SU-DHL-6 (cell line): Measurements from ENCODE around the gene MIXL1.

Source experiments
- H2AFZ ChIP-seq: fragments of 200-600 bp; sonication (generic); 2 replicates; pipeline ENCODE4 v1.6.1; 2014; ENCODE audit warnings: low read depth, mild to moderate bottlenecking, moderate library complexity, mixed read lengths, antibody characterized with exemption, low read length; ENCODE audit not compliant: severe bottlenecking
- H3F3A ChIP-seq: fragments of 200-600 bp; shearing (Covaris generic); 2 replicates; pipeline ENCODE4 v1.6.0; 2016; ENCODE audit warnings: antibody characterized with exemption, mild to moderate bottlenecking; ENCODE audit not compliant: insufficient read depth
- H3K27ac ChIP-seq: fragments of 200-600 bp; sonication (generic); 2 replicates; pipeline ENCODE4 v1.5.1; 2016; ENCODE audit warnings: low read depth, mild to moderate bottlenecking, low read length, moderate library complexity, mixed read lengths
- H3K27me3 ChIP-seq: fragments of 200-600 bp; sonication (generic), shearing (Covaris generic); 2 replicates; pipeline ENCODE4 v1.6.0; 2014; ENCODE audit warnings: mild to moderate bottlenecking, low read length
- H3K36me3 ChIP-seq: fragments of 200-600 bp; sonication (generic); 2 replicates; pipeline ENCODE4 v1.6.1; 2014; ENCODE audit warnings: mild to moderate bottlenecking, low read length, mixed read lengths
- H3K4me2 ChIP-seq: fragments of 300-600, 200-600 bp; shearing (Covaris generic), sonication (generic); 2 replicates; pipeline ENCODE4 v1.6.0; 2014; ENCODE audit warnings: low read length, low read depth, mild to moderate bottlenecking; ENCODE audit not compliant: poor library complexity, severe bottlenecking
- H3K4me3 ChIP-seq: fragments of 200-600 bp; sonication (generic); 2 replicates; pipeline ENCODE4 v1.5.1; 2014; ENCODE audit warnings: antibody characterized with exemption, low read length, mild to moderate bottlenecking, mixed read lengths; ENCODE audit not compliant: insufficient read depth, poor library complexity, severe bottlenecking
- H3K79me2 ChIP-seq: fragments of 200-600 bp; sonication (generic); 2 replicates; pipeline ENCODE4 v1.6.1; 2014; ENCODE audit warnings: mild to moderate bottlenecking, low read length, moderate library complexity; ENCODE audit not compliant: insufficient read depth
- H3K9ac ChIP-seq: fragments of 200-600 bp; sonication (generic); 2 replicates; pipeline ENCODE4 v1.7.0; 2014; ENCODE audit warnings: mild to moderate bottlenecking, low read length
- H3K9me2 ChIP-seq: fragments of 200-600 bp; sonication (generic); replicated peaks from 2 replicates; pipeline ENCODE4 v1.6.1; 2014; ENCODE audit warnings: low read length; ENCODE audit not compliant: insufficient read depth
- H3K9me3 ChIP-seq: fragments of 200-600 bp; sonication (generic); 2 replicates; pipeline ENCODE4 v1.6.1; 2014; ENCODE audit warnings: low read length, mixed read lengths; ENCODE audit not compliant: insufficient read depth
- H4K20me1 ChIP-seq: fragments of 200-600 bp; sonication (generic); 2 replicates; pipeline ENCODE4 v1.6.1; 2014; ENCODE audit warnings: low read depth, mild to moderate bottlenecking, antibody characterized with exemption, low read length, moderate library complexity, mixed read lengths
- CTCF ChIP-seq: fragments of 200-600 bp; sonication (generic); IDR thresholded peaks from one replicate; pipeline ENCODE4 v1.5.1; 2017; ENCODE audit warnings: antibody characterized with exemption, mild to moderate bottlenecking, low read length, moderate library complexity; ENCODE audit not compliant: insufficient read depth, poor library complexity, severe bottlenecking
- EZH2phosphoT487 ChIP-seq: fragments of 200-600 bp; sonication (generic), shearing (Covaris generic); conservative IDR thresholded peaks from 2 replicates; pipeline ENCODE4 v1.6.1; 2018; ENCODE audit warnings: mild to moderate bottlenecking, antibody characterized with exemption, low read length, moderate library complexity, mixed read lengths

Gene MIXL1

DNA sequence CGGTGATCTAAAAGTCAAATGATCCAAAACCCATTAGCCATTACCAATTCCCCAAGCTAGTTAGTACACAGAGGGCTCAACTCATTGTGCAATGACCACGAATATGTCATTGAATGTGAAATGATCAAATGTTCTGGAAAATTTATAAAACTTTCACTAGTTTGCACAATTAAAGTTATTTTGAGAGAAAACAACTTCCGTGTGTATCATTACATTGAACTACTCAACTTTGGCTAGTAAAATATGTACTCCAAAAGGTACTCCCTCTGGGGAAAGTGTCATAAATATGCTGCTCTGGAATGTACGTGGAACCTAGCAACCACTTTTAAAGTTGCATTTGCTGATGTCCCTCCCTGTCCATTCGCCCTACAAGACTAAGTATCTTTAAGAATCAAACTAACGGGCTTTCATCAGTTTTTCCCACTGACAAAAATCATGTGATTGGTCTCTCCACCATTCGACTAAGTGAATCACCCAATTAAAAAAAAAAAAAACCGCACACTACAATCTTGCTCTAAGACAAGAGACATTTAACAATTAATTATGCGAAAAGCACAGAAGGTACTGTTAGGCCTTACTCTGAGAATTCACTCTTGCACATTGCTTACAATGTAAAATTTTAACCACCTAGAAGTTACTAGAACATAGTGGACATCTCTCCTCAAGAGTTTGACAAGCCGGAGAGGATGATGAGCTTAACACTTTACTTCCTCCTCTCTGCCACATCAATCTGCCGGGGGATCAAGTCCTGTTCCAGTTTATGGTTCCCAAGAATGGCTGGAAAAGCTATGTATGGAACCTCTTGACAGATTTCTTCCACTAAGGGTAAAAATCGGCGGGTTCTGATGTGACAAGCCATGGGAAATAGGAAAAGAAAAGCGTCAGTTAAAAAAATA, 38.1 kb upstream of the MIXL1 start:
- H3K27ac ChIP-seq: peak overlapping the region; percentile 71; the same call in 1 of the 2 replicates
- H3K79me2 ChIP-seq: peaks cover 57% of the 10 kb centered on the region
- peaks cover 28% of the 10 kb centered on the region for H3F3A ChIP-seq
- H4K20me1 ChIP-seq: peaks cover 6% of the 10 kb centered on the region; the same call in 1 of the 2 replicates
- peak overlapping the region; percentile 91 for H3K4me3 ChIP-seq
- H2AFZ ChIP-seq: no peak overlapping the region
- H3K9me3 ChIP-seq: no peaks in the 10 kb centered on the region
- H3K36me3 ChIP-seq: no peaks in the 10 kb centered on the region; the same call in 1 of the 2 replicates
- TF ChIP-seq EZH2phosphoT487 (no peak), CTCF (no peak)
- H3K4me2 ChIP-seq: peak overlapping the region; percentile 99
- H3K27me3 ChIP-seq: no peaks in the 10 kb centered on the region
- H3K9ac ChIP-seq: peak overlapping the region; percentile 84
- H3K9me2 ChIP-seq: no peaks in the 10 kb centered on the region

- Histone ChIP-seq H3K4me2 (peak within 1 kb of the TSS; percentile 99), H3K79me2 (peaks cover 47% of the 10 kb centered on the region), H2AFZ (peak within 1 kb of the TSS; percentile 66)
Observed at GRCh38 chr1:226186124-226187018, 37.1 kb upstream of the MIXL1 start, which contains the start of gene ACBD3. Gene ACBD3, minus strand, starts transcription at chr1:226186741. Its CDS starts 66 bp downstream, at chr1:226186675.

GRCh38 chr1:226187019-226187322, 36.5 kb upstream of the MIXL1 start:
- peak overlapping the region; percentile 66 for H2AFZ ChIP-seq
- peaks cover 41% of the 10 kb centered on the region for H3K79me2 ChIP-seq
- H3K4me3 ChIP-seq: peak overlapping the region; percentile 91
- peaks cover 21% of the 10 kb centered on the region for H3F3A ChIP-seq
- no peaks in the 10 kb centered on the region; the same call in 1 of the 2 replicates for H4K20me1 ChIP-seq
- H3K9me3 ChIP-seq: no peaks in the 10 kb centered on the region
- peak overlapping the region; percentile 99 for H3K4me2 ChIP-seq
- no peaks in the 10 kb centered on the region for H3K27me3 ChIP-seq
- TF ChIP-seq EZH2phosphoT487 (no peak), CTCF (no peak)
- H3K27ac ChIP-seq: peak overlapping the region; percentile 71
- no peaks in the 10 kb centered on the region for H3K9me2 ChIP-seq
- peak overlapping the region; percentile 84 for H3K9ac ChIP-seq
- H3K36me3 ChIP-seq: no peaks in the 10 kb centered on the region

More at GRCh38 chr1:226186124-226187018, 37.1 kb upstream of the MIXL1 start, which contains the start of gene ACBD3:
- no peaks in the 10 kb centered on the region for H3K9me3 ChIP-seq
- peaks cover 3% of the 10 kb centered on the region; the same call in 1 of the 2 replicates for H4K20me1 ChIP-seq
- no peaks in the 10 kb centered on the region for H3K9me2 ChIP-seq
- peak within 1 kb of the TSS; percentile 84 for H3K9ac ChIP-seq
- H3K36me3 ChIP-seq: no peaks in the 10 kb centered on the region
- peak within 1 kb of the TSS; percentile 91 for H3K4me3 ChIP-seq
- H3K27me3 ChIP-seq: no peaks in the 10 kb centered on the region
- peaks cover 25% of the 10 kb centered on the region for H3F3A ChIP-seq
- TF ChIP-seq CTCF (no peak), EZH2phosphoT487 (no peak)
- H3K27ac ChIP-seq: peak within 1 kb of the TSS; percentile 71
